B cell (primary cell): Measurements from ENCODE around the gene RABGGTB. TPM values are rescaled to one million over a fixed set of nuclear protein-coding genes. Genes with fewer than 3 reads are reported as not detected.
"Not testable (repeated sequence)": the region's sequence is repeated elsewhere in the genome, so short reads cannot be mapped to it uniquely, and the experiment has no call there.

Source experiments
- ATAC-seq: fragments of 200-7000 bp; cut with Tn5 transposase; one replicate; pipeline ENCODE4 v1.10.0; 2021; ENCODE audit warnings: low read depth, mild to moderate bottlenecking, moderate number of reproducible peaks, moderate library complexity
- CTCF ChIA-PET: fragments of 350-600 bp; sonication (Branson Sonifier 250); formaldehyde crosslinking; loops from one replicate; lab custom pipeline; 2021; ENCODE audit warnings: antibody characterized with exemption, inconsistent platforms; lab: Charles Lee
- POLR2A ChIA-PET: fragments of 350-600 bp; sonication (Branson Sonifier 250); formaldehyde crosslinking; loops from one replicate; lab custom pipeline; 2021; ENCODE audit warnings: antibody characterized with exemption; lab: Charles Lee
- DNase-seq: peaks from one replicate; pipeline ENCODE4 v3.0.0; 2013
- H2AFZ ChIP-seq: 2 replicates; pipeline ENCODE4 v1.6.1; 2012; ENCODE audit warnings: mild to moderate bottlenecking, low read depth, low read length; ENCODE audit not compliant: insufficient read depth, poor library complexity, severe bottlenecking
- H3K27ac ChIP-seq, 2 donors: 1 replicate in 1 of 2; 2 replicates in 1 of 2; pipeline ENCODE4 v1.5.1; 2012 to 2013; ENCODE audit warnings: low read length in 2 of 2, mild to moderate bottlenecking in 2 of 2, moderate library complexity in 1 of 2
- H3K27me3 ChIP-seq, 4 experiments: fragments of 200-600 bp in 1 of 4; sonication (generic) in 1 of 4; replicated peaks in 1 of 4; 1 replicate in 2 of 4; 2 replicates in 2 of 4; pipeline versions ENCODE4 v1.6.1 to v1.7.0; 2013 to 2016; ENCODE audit warnings: low read length in 3 of 4, mild to moderate bottlenecking in 2 of 4, mixed read lengths in 1 of 4, moderate library complexity in 1 of 4; ENCODE audit not compliant: insufficient read depth in 4 of 4, control insufficient read depth in 3 of 4; ENCODE audit errors: control extremely low read depth in 1 of 4
- H3K36me3 ChIP-seq, 2 experiments: replicated peaks in 1 of 2; 1 replicate in 1 of 2; 2 replicates in 1 of 2; pipeline versions ENCODE4 v1.6.1 to v1.7.1; 2013; ENCODE audit warnings: low read length in 1 of 2; ENCODE audit not compliant: insufficient read depth in 2 of 2, control insufficient read depth in 1 of 2; ENCODE audit errors: control extremely low read depth in 1 of 2, extremely low read depth in 1 of 2
- H3K4me1 ChIP-seq, 2 donors: fragments of 200-600 bp in 1 of 2; sonication (generic) in 1 of 2; 1 replicate in 1 of 2; 2 replicates in 1 of 2; pipeline versions ENCODE4 v1.5.1 to v1.6.1; 2013 to 2017; ENCODE audit warnings: low read length in 2 of 2; ENCODE audit not compliant: control insufficient read depth in 2 of 2, insufficient read depth in 2 of 2
- H3K4me2 ChIP-seq: replicated peaks from 2 replicates; pipeline ENCODE3; 2012; ENCODE audit warnings: mild to moderate bottlenecking, low read depth, low read length; ENCODE audit not compliant: poor library complexity, severe bottlenecking
- H3K4me3 ChIP-seq, 5 experiments: fragments of 200-600 bp in 1 of 5; sonication (generic) in 1 of 5; 1 replicate in 3 of 5; 2 replicates in 2 of 5; pipeline versions ENCODE4 v1.5.1 to v1.7.0; 2011 to 2016; ENCODE audit warnings: low read length in 4 of 5, mild to moderate bottlenecking in 4 of 5, low read depth in 2 of 5, control low read depth in 1 of 5, moderate library complexity in 1 of 5; ENCODE audit not compliant: insufficient read depth in 1 of 5; ENCODE audit errors: control extremely low read depth in 1 of 5, extremely low read depth in 1 of 5
- H3K79me2 ChIP-seq: fragments of 200-600 bp; sonication (generic); one replicate; pipeline ENCODE4 v1.6.0; 2016; ENCODE audit warnings: low read length; ENCODE audit not compliant: control insufficient read depth, insufficient read depth
- H3K9ac ChIP-seq: fragments of 200-600 bp; sonication (generic); 2 replicates; pipeline ENCODE4 v1.6.1; 2017; ENCODE audit warnings: mild to moderate bottlenecking, low read length, moderate library complexity
- H3K9me3 ChIP-seq, 3 donors: one replicate each; pipeline versions ENCODE4 v1.6.1 to v1.7.1; 2013; ENCODE audit warnings: low read length in 2 of 3; ENCODE audit not compliant: control insufficient read depth in 2 of 3, insufficient read depth in 1 of 3; ENCODE audit errors: control extremely low read depth in 1 of 3
- H4K20me1 ChIP-seq: 2 replicates; pipeline ENCODE4 v1.6.0; 2012; ENCODE audit warnings: mild to moderate bottlenecking, low read length; ENCODE audit not compliant: insufficient read depth, control insufficient read depth, poor library complexity, severe bottlenecking
- H3K27ac Mint-ChIP-seq: one replicate; pipeline ENCODE4 v1.8.0; 2021; ENCODE audit warnings: mixed read lengths
- H3K27me3 Mint-ChIP-seq: one replicate; pipeline ENCODE4 v1.8.0; 2021; ENCODE audit warnings: mixed read lengths
- H3K4me1 Mint-ChIP-seq: one replicate; pipeline ENCODE4 v1.8.0; 2021; ENCODE audit warnings: mixed read lengths
- H3K4me3 Mint-ChIP-seq: one replicate; pipeline ENCODE4 v1.8.0; 2021; ENCODE audit warnings: mixed read lengths
- H3K9me3 Mint-ChIP-seq: one replicate; pipeline ENCODE4 v1.8.0; 2022; ENCODE audit warnings: mixed read lengths; ENCODE audit not compliant: insufficient read depth
- EZH2 ChIP-seq: IDR thresholded peaks from 2 replicates; pipeline ENCODE4 v1.6.1; 2012; ENCODE audit warnings: borderline replicate concordance, low read depth, mild to moderate bottlenecking, moderate library complexity, low read length; ENCODE audit not compliant: insufficient read depth, poor library complexity, severe bottlenecking
- WGBS: methylation state at CpG from one replicate; pipeline ENCODE4 v1.1.5; 2013; ENCODE audit warnings: missing lambda C conversion rate; ENCODE audit not compliant: insufficient coverage; 5-methylcytosine and 5-hydroxymethylcytosine counted together
- intact Hi-C: fragments of 100-400 bp; cut with micrococcal nuclease; formaldehyde crosslinking; loops from one replicate; pipeline ENCODE4 v1.10.0; 2022
- polyA plus RNA-seq: library from polyadenylated mRNA; depleted of rRNA; stranded (reverse); fragments of >200 nt; gene quantifications from 2 replicates; pipeline ENCODE4 v1.2.3, GENCODE V29; 2012
- total RNA-seq, 2 donors: library from RNA; stranded (reverse); fragments of 120-200 nt in 1 of 2; gene quantifications; 1 replicate in 1 of 2; 2 replicates in 1 of 2; pipeline versions ENCODE4 v1.2.3 to v1.2.4, GENCODE V29; 2013 to 2022
- TF ChIP-seq, protein P1 (sequence below): fragments of 200-600 bp; IDR thresholded peaks from one replicate; pipeline ENCODE4 v1.8.0; 2022; ENCODE audit warnings: antibody characterized with exemption, mild to moderate bottlenecking

Gene RABGGTB
- total and polyA plus RNA-seq, 2 donors (not counting 1 experiment from before 2014, with no cell fraction given): 94.1 to 134 TPM

DNA sequence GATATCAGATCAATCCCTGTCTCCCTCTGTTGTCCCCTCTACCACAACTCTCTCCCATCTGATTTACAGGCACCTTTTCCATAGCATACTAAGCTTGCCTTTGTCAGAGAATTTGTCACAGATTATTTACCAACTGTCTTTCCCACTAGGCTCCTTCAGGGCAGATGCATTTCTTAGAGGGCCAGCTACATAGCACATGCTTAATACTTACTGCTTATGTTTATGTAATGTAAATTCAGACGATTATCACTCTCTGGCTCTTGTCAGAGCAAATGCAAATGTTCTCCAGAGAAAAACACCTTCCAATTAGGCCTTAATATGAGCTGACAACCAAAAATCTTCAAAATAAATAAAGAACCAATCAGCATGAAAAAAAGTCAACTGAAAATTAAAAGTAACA, 15.3 kb upstream of the RABGGTB start:
- TF ChIP-seq, protein P1, sequence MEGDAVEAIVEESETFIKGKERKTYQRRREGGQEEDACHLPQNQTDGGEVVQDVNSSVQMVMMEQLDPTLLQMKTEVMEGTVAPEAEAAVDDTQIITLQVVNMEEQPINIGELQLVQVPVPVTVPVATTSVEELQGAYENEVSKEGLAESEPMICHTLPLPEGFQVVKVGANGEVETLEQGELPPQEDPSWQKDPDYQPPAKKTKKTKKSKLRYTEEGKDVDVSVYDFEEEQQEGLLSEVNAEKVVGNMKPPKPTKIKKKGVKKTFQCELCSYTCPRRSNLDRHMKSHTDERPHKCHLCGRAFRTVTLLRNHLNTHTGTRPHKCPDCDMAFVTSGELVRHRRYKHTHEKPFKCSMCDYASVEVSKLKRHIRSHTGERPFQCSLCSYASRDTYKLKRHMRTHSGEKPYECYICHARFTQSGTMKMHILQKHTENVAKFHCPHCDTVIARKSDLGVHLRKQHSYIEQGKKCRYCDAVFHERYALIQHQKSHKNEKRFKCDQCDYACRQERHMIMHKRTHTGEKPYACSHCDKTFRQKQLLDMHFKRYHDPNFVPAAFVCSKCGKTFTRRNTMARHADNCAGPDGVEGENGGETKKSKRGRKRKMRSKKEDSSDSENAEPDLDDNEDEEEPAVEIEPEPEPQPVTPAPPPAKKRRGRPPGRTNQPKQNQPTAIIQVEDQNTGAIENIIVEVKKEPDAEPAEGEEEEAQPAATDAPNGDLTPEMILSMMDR: no peak
- no peak for TF ChIP-seq EZH2
- ChIA-PET CTCF (interaction anchor here (0.7 kb wide), 1 partner anchor 47 kb away, joined by 3 read pairs; no protein-coding TSS in a partner anchor), POLR2A (no interaction called here)
- Histone ChIP-seq H2AFZ (no peak overlapping the region), H3K4me2 (no peak overlapping the region), H3K9me3 (no peaks in the 10 kb centered on the region), H3K4me1 (no peaks in the 10 kb centered on the region), H3K79me2 (no peaks in the 10 kb centered on the region), H3K36me3 (no peaks in the 10 kb centered on the region), H3K27ac (no peak overlapping the region), H3K4me3 (no peak overlapping the region), H4K20me1 (no peaks in the 10 kb centered on the region), H3K27me3 (no peaks in the 10 kb centered on the region), H3K9ac (no peak overlapping the region)
- DNase-seq (no peak), ATAC-seq (no peak)
- Mint-ChIP-seq H3K9me3 (no peaks in the 10 kb centered on the region), H3K4me3 (no peak overlapping the region), H3K27me3 (no peaks in the 10 kb centered on the region), H3K4me1 (no peaks in the 10 kb centered on the region), H3K27ac (no peak overlapping the region)
- WGBS: no CpG with 5 or more reads among the region's 1 CpG
- intact Hi-C loops: no loop called here

DNA sequence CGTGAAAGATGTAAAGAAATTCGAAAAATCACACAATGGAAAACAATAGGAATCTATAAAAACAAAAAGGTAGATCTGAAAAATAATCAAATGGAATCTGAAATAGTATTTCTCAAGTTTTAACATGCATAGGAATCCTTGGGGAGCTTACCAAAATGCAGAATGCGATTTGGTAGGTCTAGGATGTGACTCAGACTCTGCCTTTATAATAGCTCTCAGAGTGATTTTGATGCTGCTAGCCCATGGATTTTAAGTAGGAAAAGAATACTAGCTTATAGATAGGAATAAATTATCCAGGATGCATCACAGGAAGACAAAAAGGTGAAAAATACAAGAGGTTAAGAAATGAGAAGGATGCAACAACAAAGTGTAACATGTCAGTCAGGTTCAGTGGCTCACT, 14.1 kb upstream of the RABGGTB start:
- no peaks in the 10 kb centered on the region for H4K20me1 ChIP-seq
- intact Hi-C loops: no loop called here

DNA sequence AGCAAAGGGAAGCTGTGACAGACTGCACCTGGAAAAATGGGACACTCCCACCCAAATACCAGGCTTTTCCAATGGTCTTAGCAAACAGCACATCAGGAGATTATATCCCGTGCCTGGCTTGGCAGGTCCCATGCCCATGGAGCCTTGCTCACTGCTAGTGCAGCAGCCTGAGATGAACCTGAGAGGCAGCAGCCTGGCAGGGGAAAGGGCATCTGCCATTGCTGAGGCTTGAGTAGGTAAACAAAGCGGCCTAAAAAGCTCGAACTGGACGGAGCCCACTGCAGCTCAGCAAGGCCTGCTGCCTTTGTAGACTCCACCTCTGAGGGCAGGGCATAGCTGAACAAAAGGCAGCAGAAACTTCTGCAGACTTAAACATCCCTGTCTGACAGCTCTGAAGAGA, 8.2 kb upstream of the RABGGTB start:
- H3K79me2 ChIP-seq, H3K27ac ChIP-seq, DNase-seq, H3K27ac Mint-ChIP-seq, H3K27me3 Mint-ChIP-seq, H3K4me3 Mint-ChIP-seq, H3K4me2 ChIP-seq, H3K9ac ChIP-seq, H3K9me3 Mint-ChIP-seq, intact Hi-C loops, H3K4me3 ChIP-seq, H3K4me1 ChIP-seq, POLR2A ChIA-PET, CTCF ChIA-PET, H3K36me3 ChIP-seq, H4K20me1 ChIP-seq, H3K4me1 Mint-ChIP-seq, H3K27me3 ChIP-seq, ATAC-seq, H2AFZ ChIP-seq: not testable (repeated sequence)
- WGBS: 98% methylated on average over 4 of the region's 4 CpGs
- H3K9me3 ChIP-seq: peaks cover 0 to 11% (median 0%) of the 10 kb centered on the region in 3 donors

More for the DNA sequence above, 14.1 kb upstream of the RABGGTB start:
- WGBS: no CpG with 5 or more reads among the region's 3 CpGs
- no peak overlapping the region for H3K27ac ChIP-seq
- no peaks in the 10 kb centered on the region for H3K27me3 Mint-ChIP-seq
- DNase-seq: no peak
- H3K4me3 Mint-ChIP-seq: no peak overlapping the region
- CTCF ChIA-PET: no interaction called here
- no peaks in the 10 kb centered on the region for H3K36me3 ChIP-seq
- no peak for ATAC-seq
- H3K79me2 ChIP-seq: no peaks in the 10 kb centered on the region
- H3K4me1 ChIP-seq: no peaks in the 10 kb centered on the region
- no peak overlapping the region for H3K4me2 ChIP-seq
- H3K4me3 ChIP-seq: no peak overlapping the region
- no peak overlapping the region for H3K9ac ChIP-seq
- H3K4me1 Mint-ChIP-seq: no peaks in the 10 kb centered on the region
- POLR2A ChIA-PET: no interaction called here
- TF ChIP-seq, protein P1: no peak
- TF ChIP-seq EZH2: no peak
- H2AFZ ChIP-seq: no peak overlapping the region
- no peak overlapping the region for H3K27ac Mint-ChIP-seq
- H3K9me3 ChIP-seq: peaks cover 0 to 3% (median 0%) of the 10 kb centered on the region in 3 donors
- H3K27me3 ChIP-seq: no peaks in the 10 kb centered on the region
- H3K9me3 Mint-ChIP-seq: no peaks in the 10 kb centered on the region
